A549 (cell line): ENCODE results near the gene PROB1. TPM values are rescaled to one million over a fixed set of nuclear protein-coding genes. Genes with fewer than 3 reads are reported as not detected.

Experiments
- ATAC-seq, 2 experiments: fragments of 200-7000 bp in 1 of 2; fragments of >200 bp in 1 of 2; cut with Nextera tagmentation in 1 of 2; cut with Tn5 transposase in 1 of 2; 3 replicates each; pipeline versions ENCODE4 v1.8.0 to v1.9.1; 2018 to 2020; ENCODE audit warnings: mild to moderate bottlenecking in 1 of 2, moderate library complexity in 1 of 2
- CTCF ChIA-PET: fragments of 300-600 bp; sonication (Branson Sonifier 250); formaldehyde crosslinking; extraction: SDS; loops from one replicate; lab custom pipeline; 2021; ENCODE audit warnings: antibody characterized with exemption, inconsistent platforms; lab: Yijun Ruan, JAX
- POLR2A ChIA-PET: fragments of 350-600 bp; formaldehyde crosslinking; extraction: SDS; loops from one replicate; lab custom pipeline; 2021; ENCODE audit warnings: antibody characterized with exemption, inconsistent platforms; lab: Yijun Ruan, JAX
- DNase-seq, 2 experiments: peaks; one replicate each; pipeline versions ENCODE4 v3.0.0 to v3.0.0-alpha.2; 2011 to 2016; ENCODE audit warnings: low read depth in 1 of 2, low spot score in 1 of 2
- FAIRE-seq: peaks from 2 replicates; lab custom pipeline; 2011; peaks lifted over from hg19 to GRCh38; lab: Jason Lieb, UNC
- H3K27ac ChIP-seq, 2 experiments: fragments of >200 bp; sonication (Bioruptor Twin); formaldehyde crosslinking; 3 replicates each; pipeline ENCODE4 v1.5.1; 2016 to 2017
- H3K4me1 ChIP-seq: fragments of >200 bp; sonication (Bioruptor Twin); formaldehyde crosslinking; 3 replicates; pipeline ENCODE4 v1.6.1; 2016
- H3K4me2 ChIP-seq: fragments of >200 bp; sonication (Bioruptor Twin); formaldehyde crosslinking; 3 replicates; pipeline ENCODE4 v1.6.1; 2016
- H3K4me3 ChIP-seq: fragments of >200 bp; sonication (Bioruptor Twin); formaldehyde crosslinking; 3 replicates; pipeline ENCODE4 v1.5.1; 2016
- H3K9me3 ChIP-seq: fragments of >200 bp; sonication (Bioruptor Twin); formaldehyde crosslinking; 3 replicates; pipeline ENCODE4 v1.6.1; 2016
- CBX2 ChIP-seq: fragments of 200-600 bp; sonication (generic); IDR thresholded peaks from 2 replicates; pipeline ENCODE4 v1.6.1; 2016; ENCODE audit warnings: low read depth, mild to moderate bottlenecking, borderline replicate concordance
- CBX8 ChIP-seq: fragments of 200-600 bp; sonication (generic); IDR thresholded peaks from 2 replicates; pipeline ENCODE4 v1.6.1; 2016
- CTCF ChIP-seq: fragments of >200 bp; sonication (Bioruptor Twin); formaldehyde crosslinking; IDR thresholded peaks from 3 replicates; pipeline ENCODE4 v1.5.1; 2016
- EHF ChIP-seq: fragments of 250-450 bp; sonication (Bioruptor Pico); IDR thresholded peaks from 2 replicates; pipeline ENCODE4 v1.5.0; 2020; ENCODE audit warnings: mild to moderate bottlenecking
- EP300 ChIP-seq, 2 experiments: fragments of >200 bp; sonication (Bioruptor Twin); formaldehyde crosslinking; IDR thresholded peaks; 2 replicates in 1 of 2; 3 replicates in 1 of 2; pipeline ENCODE4 v1.6.1; 2016 to 2017
- FOSL2 ChIP-seq, 2 experiments: fragments of 450-650 bp in 1 of 2; fragments of >200 bp in 1 of 2; sonication (Bioruptor Twin) in 1 of 2; formaldehyde crosslinking; IDR thresholded peaks; 2 replicates each; pipeline versions ENCODE4 v1.5.0 to v1.6.1; 2016 to 2020; ENCODE audit warnings: mild to moderate bottlenecking in 1 of 2, moderate library complexity in 1 of 2
- HES2 ChIP-seq: fragments of >200 bp; sonication (Bioruptor Twin); formaldehyde crosslinking; IDR thresholded peaks from 2 replicates; pipeline ENCODE4 v1.6.1; 2016
- HEYL ChIP-seq: fragments of 250-450 bp; sonication (Bioruptor Pico); IDR thresholded peaks from 2 replicates; pipeline ENCODE4 v1.8.0; 2021; ENCODE audit warnings: mild to moderate bottlenecking, moderate library complexity
- HMGXB4 ChIP-seq: fragments of 250-450 bp; sonication (Bioruptor Pico); IDR thresholded peaks from 2 replicates; pipeline ENCODE4 v1.5.0; 2021; ENCODE audit warnings: mild to moderate bottlenecking, moderate library complexity, borderline replicate concordance
- HOXA7 ChIP-seq: fragments of 250-450 bp; sonication (Bioruptor Pico); IDR thresholded peaks from 2 replicates; pipeline ENCODE4 v1.5.0; 2020; ENCODE audit warnings: mild to moderate bottlenecking, moderate library complexity
- HOXB5 ChIP-seq: fragments of 250-450 bp; sonication (Bioruptor Pico); IDR thresholded peaks from 2 replicates; pipeline ENCODE4 v1.5.0; 2020; ENCODE audit warnings: mild to moderate bottlenecking, moderate library complexity
- JUN ChIP-seq, 2 experiments: fragments of >200 bp; sonication (Bioruptor Twin); formaldehyde crosslinking; IDR thresholded peaks; 2 replicates in 1 of 2; 3 replicates in 1 of 2; pipeline ENCODE4 v1.6.1; 2016 to 2017
- JUNB ChIP-seq: fragments of >200 bp; sonication (Bioruptor Twin); formaldehyde crosslinking; IDR thresholded peaks from 2 replicates; pipeline ENCODE4 v1.6.1; 2016
- KDM1A ChIP-seq: fragments of 200-600 bp; sonication (generic); IDR thresholded peaks from 2 replicates; pipeline ENCODE4 v1.6.1; 2016; ENCODE audit warnings: low read depth, mild to moderate bottlenecking
- KDM5A ChIP-seq: fragments of 200-600 bp; sonication (generic); IDR thresholded peaks from 2 replicates; pipeline ENCODE4 v1.6.1; 2016; ENCODE audit warnings: antibody characterized with exemption, mild to moderate bottlenecking
- MAFK ChIP-seq: fragments of 450-650 bp; IDR thresholded peaks from 2 replicates; pipeline ENCODE4 v1.6.1; 2014; ENCODE audit not compliant: partially characterized antibody
- MAZ ChIP-seq: fragments of 150-350 bp; IDR thresholded peaks from 2 replicates; pipeline ENCODE4 v1.6.1; 2014; ENCODE audit warnings: antibody characterized with exemption, low read depth, low read length, borderline replicate concordance
- NR3C1 ChIP-seq: fragments of >200 bp; sonication (Bioruptor Twin); formaldehyde crosslinking; IDR thresholded peaks from 3 replicates; pipeline ENCODE4 v1.6.1; 2017
- PBX3 ChIP-seq: IDR thresholded peaks from 2 replicates; pipeline ENCODE4 v1.6.1; 2012
- POLR2A ChIP-seq: IDR thresholded peaks from 2 replicates; pipeline ENCODE4 v1.6.1; 2012; ENCODE audit warnings: mild to moderate bottlenecking, low read length
- RARB ChIP-seq: fragments of 250-450 bp; sonication (Bioruptor Pico); IDR thresholded peaks from 2 replicates; pipeline ENCODE4 v1.8.0; 2021; ENCODE audit warnings: mild to moderate bottlenecking, moderate library complexity
- RCOR1 ChIP-seq: fragments of 150-350 bp; IDR thresholded peaks from 2 replicates; pipeline ENCODE4 v1.6.1; 2014; ENCODE audit warnings: antibody characterized with exemption, low read length, low read depth
- SREBF2 ChIP-seq: fragments of 450-650 bp; IDR thresholded peaks from 2 replicates; pipeline ENCODE4 v1.6.1; 2014; ENCODE audit warnings: mild to moderate bottlenecking, moderate library complexity
- TFCP2L1 ChIP-seq: fragments of 250-450 bp; sonication (Bioruptor Pico); IDR thresholded peaks from 2 replicates; pipeline ENCODE4 v1.5.0; 2021; ENCODE audit warnings: mild to moderate bottlenecking
- ZC3H11A ChIP-seq: fragments of 450-650 bp; IDR thresholded peaks from 2 replicates; pipeline ENCODE4 v1.6.1; 2014; ENCODE audit warnings: antibody characterized with exemption, mild to moderate bottlenecking
- ZNF302 ChIP-seq: fragments of 250-450 bp; sonication (Bioruptor Pico); IDR thresholded peaks from 2 replicates; pipeline ENCODE4 v1.9.0; 2021; ENCODE audit warnings: inconsistent platforms, mild to moderate bottlenecking, moderate library complexity
- WGBS: methylation state at CpG from one replicate; pipeline ENCODE4 v1.1.6; 2017; ENCODE audit errors: missing lambda C conversion rate; 5-methylcytosine and 5-hydroxymethylcytosine counted together
- polyA plus RNA-seq, 4 experiments: library from polyadenylated mRNA; depleted of rRNA in 3 of 4; stranded (reverse); fragments of >200 nt; fragmentation: RNase III in 1 of 4; extraction: RNeasy Plus Mini Kit Qiagen cat#74134 plus additional on column Dnase treatment in 1 of 4; gene quantifications; 2 replicates in 3 of 4; 3 replicates in 1 of 4; pipeline ENCODE4 v1.2.3, GENCODE V29; 2011 to 2017

Gene PROB1
- polyA plus RNA-seq, 2 of the 4 experiments (the other 2 are of a cell fraction): 0.23 to 0.48 TPM

GRCh38 chr5:139407517-139407916 lies 12.6 kb upstream of the PROB1 start:
- no peak overlapping the region for H3K27ac ChIP-seq
- no peak for DNase-seq
- TF ChIP-seq JUNB: no peak
- no peak for TF ChIP-seq KDM1A
- TF ChIP-seq EP300 (IDR thresholded peaks at IDR 0.05): no peak
- TF ChIP-seq KDM5A: no peak
- TF ChIP-seq HES2: no peak
- TF ChIP-seq RCOR1: no peak
- TF ChIP-seq JUN (IDR thresholded peaks at IDR 0.05): no peak
- TF ChIP-seq HEYL: no peak
- TF ChIP-seq NR3C1: no peak
- TF ChIP-seq ZC3H11A: no peak
- TF ChIP-seq RARB (CRISPR knock-in tag): no peak
- TF ChIP-seq FOSL2 (IDR thresholded peaks at IDR 0.05): no peak
- TF ChIP-seq FOSL2 (CRISPR knock-in tag; IDR thresholded peaks at IDR 0.05): no peak
- TF ChIP-seq CBX8: no peak
- TF ChIP-seq CBX2: no peak
- TF ChIP-seq, all 56 proteins: peak for 0
- H3K9me3 ChIP-seq: no peaks in the 10 kb centered on the region
- H3K4me2 ChIP-seq: no peak overlapping the region
- FAIRE-seq (no peak), ATAC-seq (no peak)
- ChIA-PET POLR2A (no interaction called here), CTCF (interaction anchor here (1.2 to 6.1 kb wide), 3 partner anchors 13 to 15 kb away, joined by 3 to 48 read pairs (median 4); partner anchors contain the start of gene PROB1)
- peaks cover 12% of the 10 kb centered on the region for H3K4me1 ChIP-seq
- no peak overlapping the region for H3K4me3 ChIP-seq

- CTCF ChIA-PET: interaction anchor here (1.2 to 6.1 kb wide), 4 partner anchors 12 to 107 kb away, joined by 3 to 48 read pairs (median 8); partner anchors contain the start of gene PROB1
These were observed 12.1 kb upstream of the PROB1 start for GRCh38 chr5:139406963-139407362.

GRCh38 chr5:139404484-139404840 lies 9.6 kb upstream of the PROB1 start:
- CTCF ChIA-PET: interaction anchor here (6.1 kb wide), 1 partner anchor 18 kb away, joined by 48 read pairs; no protein-coding TSS in a partner anchor
- WGBS: 75% methylated on average over 5 of the region's 5 CpGs
- no peak for TF ChIP-seq MAZ
- TF ChIP-seq MAFK: no peak
- no peak for TF ChIP-seq CTCF
- no peak for TF ChIP-seq RCOR1
- TF ChIP-seq, all 56 proteins: peak for 0
- DNase-seq (no peak), ATAC-seq (no peak; a peak in 1 of 6 replicates), FAIRE-seq (no peak)
- Histone ChIP-seq H3K4me3 (peak overlapping the region; percentile 45), H3K9me3 (no peaks in the 10 kb centered on the region), H3K4me2 (peak overlapping the region; percentile 71), H3K4me1 (peaks cover 12% of the 10 kb centered on the region), H3K27ac (peak overlapping the region; percentile 86 to 91)
- POLR2A ChIA-PET: interaction anchor here (1.0 kb wide), 1 partner anchor 110 kb away, joined by 5 read pairs; no protein-coding TSS in a partner anchor

More at GRCh38 chr5:139406963-139407362, 12.1 kb upstream of the PROB1 start:
- Histone ChIP-seq H3K27ac (no peak overlapping the region), H3K4me3 (no peak overlapping the region), H3K4me1 (peaks cover 12% of the 10 kb centered on the region), H3K9me3 (no peaks in the 10 kb centered on the region), H3K4me2 (no peak overlapping the region)
- FAIRE-seq (no peak), ATAC-seq (no peak), DNase-seq (no peak)
- POLR2A ChIA-PET: no interaction called here
- 85% methylated on average over 2 of the region's 2 CpGs for WGBS
- TF ChIP-seq SREBF2: no peak
- no peak for TF ChIP-seq HMGXB4 (CRISPR knock-in tag)
- no peak for TF ChIP-seq MAFK
- no peak for TF ChIP-seq HOXB5
- TF ChIP-seq ZNF302: no peak
- TF ChIP-seq TFCP2L1 (CRISPR knock-in tag): no peak
- TF ChIP-seq HEYL: no peak
- TF ChIP-seq EHF: no peak
- no peak for TF ChIP-seq POLR2A
- TF ChIP-seq HOXA7 (CRISPR knock-in tag): no peak
- TF ChIP-seq PBX3: no peak
